Testis (tissue), 3 donors: Measurements from ENCODE around the gene COL5A1. TPM values are rescaled to one million over a fixed set of nuclear protein-coding genes. Genes with fewer than 3 reads are reported as not detected.

Experiments used
- DNase-seq: peaks from one replicate; pipeline ENCODE4 v3.0.0-alpha.2; 2019
- H3K27ac ChIP-seq, 2 donors: fragments of 200-600 bp; sonication (generic); one replicate each; pipeline ENCODE4 v1.5.1; 2019
- H3K27me3 ChIP-seq: fragments of 200-600 bp; sonication (generic); one replicate; pipeline ENCODE4 v1.5.1; 2019
- H3K36me3 ChIP-seq: fragments of 200-600 bp; sonication (generic); one replicate; pipeline ENCODE4 v1.5.1; 2017; ENCODE audit warnings: low read depth; ENCODE audit errors: missing control alignments
- H3K4me1 ChIP-seq: fragments of 200-600 bp; sonication (generic); one replicate; pipeline ENCODE4 v1.5.1; 2019
- H3K4me3 ChIP-seq, 2 donors: fragments of 200-600 bp; sonication (generic); one replicate each; pipeline ENCODE4 v1.5.1; 2017 to 2019
- H3K9me3 ChIP-seq: fragments of 200-600 bp; sonication (generic); one replicate; pipeline ENCODE4 v1.5.1; 2017
- CTCF ChIP-seq, 3 experiments: fragments of 450-650 bp in 2 of 3; fragments of 200-600 bp in 1 of 3; sonication (generic) in 1 of 3; IDR thresholded peaks; one replicate each; pipeline ENCODE4 v1.5.1; 2016 to 2019; ENCODE audit warnings: antibody characterized with exemption in 3 of 3, mild to moderate bottlenecking in 2 of 3, moderate library complexity in 1 of 3
- POLR2A ChIP-seq: fragments of 450-650 bp; IDR thresholded peaks from one replicate; pipeline ENCODE4 v1.6.1; 2017; ENCODE audit warnings: antibody characterized with exemption, mild to moderate bottlenecking, moderate library complexity
- WGBS, 2 donors: methylation state at CpG; one replicate each; pipeline ENCODE4 v1.1.5; 2018; 5-methylcytosine and 5-hydroxymethylcytosine counted together
- intact Hi-C: fragments of 100-400 bp; cut with DNase I; formaldehyde crosslinking; loops from one replicate; pipeline ENCODE4 v1.15.1; 2023; ENCODE audit warnings: low total_unique reads
- polyA plus RNA-seq: library from polyadenylated mRNA; stranded (reverse); fragments of 350-450 nt; fragmentation: Illumina TruSeq; extraction: RNeasy Lipid Tissue Mini Kit (QIAGEN cat#74804); gene quantifications from one replicate; pipeline ENCODE4 v1.2.3, GENCODE V29; 2014; ENCODE audit warnings: low read depth, low replicate concordance; ENCODE audit not compliant: insufficient read depth
- total RNA-seq, 2 donors: library from RNA; depleted of rRNA; stranded (reverse); fragments of >200 nt; gene quantifications; one replicate each; pipeline ENCODE4 v1.2.3, GENCODE V29; 2016

Gene COL5A1
- total and polyA plus RNA-seq, 3 donors from 2014 or later, result 18.5 to 34.3 (median 20.8) TPM

- intact Hi-C loops, result no loop called here
- 66 to 76% methylated on average over 15 to 23 of the region's 23 CpGs for WGBS, 2 donors
- Histone ChIP-seq H3K4me3 (no peak overlapping the region), H3K4me1 (no peaks in the 10 kb centered on the region), H3K27me3 (no peaks in the 10 kb centered on the region), H3K9me3 (no peaks in the 10 kb centered on the region), H3K36me3 (no peaks in the 10 kb centered on the region), H3K27ac (no peak overlapping the region)
- DNase-seq, result no peak
- TF ChIP-seq POLR2A, result no peak
- TF ChIP-seq CTCF (IDR thresholded peaks at IDR 0.05), result no peak
These were observed 3.7 kb upstream of the COL5A1 start for GRCh38 chr9:134637696-134638501.

- Histone ChIP-seq H3K9me3 (no peaks in the 10 kb centered on the region), H3K27ac (no peak overlapping the region), H3K27me3 (no peaks in the 10 kb centered on the region), H3K4me1 (no peaks in the 10 kb centered on the region), H3K36me3 (no peaks in the 10 kb centered on the region), H3K4me3 (no peak overlapping the region)
- TF ChIP-seq POLR2A (no peak), CTCF (IDR thresholded peaks at IDR 0.05) (no peak)
- no peak for DNase-seq
- WGBS, 2 donors, result 86 to 98% methylated on average over 12 to 13 of the region's 13 CpGs
- intact Hi-C loops, result no loop called here
These were observed 3.0 kb upstream of the COL5A1 start for GRCh38 chr9:134638502-134639090.

- TF ChIP-seq POLR2A (no peak), CTCF (IDR thresholded peaks at IDR 0.05) (no peak)
- H3K27me3 ChIP-seq, result no peaks in the 10 kb centered on the region
- intact Hi-C loops, result loop anchor here (5.0 kb wide), 1 partner anchor 183 kb away; no protein-coding TSS in a partner anchor
- WGBS, 2 donors, result 93 to 96% methylated on average over 5 of the region's 5 CpGs
- no peak overlapping the region for H3K4me3 ChIP-seq
- no peaks in the 10 kb centered on the region for H3K9me3 ChIP-seq
- no peaks in the 10 kb centered on the region for H3K4me1 ChIP-seq
- no peaks in the 10 kb centered on the region for H3K36me3 ChIP-seq
- no peak overlapping the region for H3K27ac ChIP-seq
- no peak for DNase-seq
These were observed 1.6 kb upstream of the COL5A1 start for GRCh38 chr9:134639994-134640393.

GRCh38 chr9:134640506-134641172 is 964 bp upstream of the COL5A1 start:
- Histone ChIP-seq H3K27ac (peak overlapping the region; percentile 39 to 80), H3K4me3 (peak overlapping the region; percentile 63 to 65), H3K9me3 (no peaks in the 10 kb centered on the region), H3K27me3 (no peaks in the 10 kb centered on the region), H3K4me1 (peaks cover 5% of the 10 kb centered on the region), H3K36me3 (no peaks in the 10 kb centered on the region)
- intact Hi-C loops, result loop anchor here (5.0 kb wide), 1 partner anchor 183 kb away; no protein-coding TSS in a partner anchor
- no peak for TF ChIP-seq CTCF (IDR thresholded peaks at IDR 0.05)
- TF ChIP-seq POLR2A, result no peak
- WGBS, 2 donors, result 38 to 50% methylated on average over 8 to 14 of the region's 14 CpGs
- no peak for DNase-seq
